Chondrocyte (in vitro differentiated cells): ENCODE data around the gene IFFO2. TPM values are rescaled to one million over a fixed set of nuclear protein-coding genes. Genes with fewer than 3 reads are reported as not detected.

Source experiments
- DNase-seq: peaks from one replicate; pipeline ENCODE4 v3.0.0; 2021; ENCODE audit warnings: mixed read lengths, low spot score
- H3K27ac Mint-ChIP-seq: one replicate; pipeline ENCODE4 v1.8.0; 2021; ENCODE audit warnings: mild to moderate bottlenecking, moderate library complexity, mixed read lengths; ENCODE audit not compliant: unreplicated experiment
- H3K27me3 Mint-ChIP-seq: 2 replicates; pipeline ENCODE4 v1.8.0; 2021; ENCODE audit warnings: low read depth, mixed read lengths
- H3K36me3 Mint-ChIP-seq: 2 replicates; pipeline ENCODE4 v1.8.0; 2021; ENCODE audit warnings: low read depth, mixed read lengths
- H3K4me1 Mint-ChIP-seq: 2 replicates; pipeline ENCODE4 v1.8.0; 2021; ENCODE audit warnings: low read depth, mild to moderate bottlenecking, mixed read lengths
- H3K4me3 Mint-ChIP-seq: one replicate; pipeline ENCODE4 v1.8.0; 2021; ENCODE audit warnings: mild to moderate bottlenecking, moderate library complexity, mixed read lengths; ENCODE audit not compliant: unreplicated experiment
- H3K9me3 Mint-ChIP-seq: 2 replicates; pipeline ENCODE4 v1.8.0; 2021; ENCODE audit warnings: low read depth, mixed read lengths
- microRNA-seq: library from miRNA; unstranded; fragments of <30 nt; microRNA quantifications from one replicate; pipeline ENCODE4 v1.2.0, GENCODE V29; 2020; ENCODE audit warnings: borderline number of aligned reads
- total RNA-seq: library from RNA; stranded (reverse); gene quantifications from 3 replicates; pipeline ENCODE4 v1.2.1, GENCODE V29; 2021
- TF ChIP-seq, protein P1 (sequence below): fragments of 200-600 bp; sonication (generic); IDR thresholded peaks from 2 replicates; pipeline ENCODE4 v1.5.0; 2021; ENCODE audit warnings: antibody characterized with exemption, mild to moderate bottlenecking, moderate library complexity

IFFO2 gene
- total RNA-seq, 1 donor from 2014 or later, result 18.9 TPM

DNA sequence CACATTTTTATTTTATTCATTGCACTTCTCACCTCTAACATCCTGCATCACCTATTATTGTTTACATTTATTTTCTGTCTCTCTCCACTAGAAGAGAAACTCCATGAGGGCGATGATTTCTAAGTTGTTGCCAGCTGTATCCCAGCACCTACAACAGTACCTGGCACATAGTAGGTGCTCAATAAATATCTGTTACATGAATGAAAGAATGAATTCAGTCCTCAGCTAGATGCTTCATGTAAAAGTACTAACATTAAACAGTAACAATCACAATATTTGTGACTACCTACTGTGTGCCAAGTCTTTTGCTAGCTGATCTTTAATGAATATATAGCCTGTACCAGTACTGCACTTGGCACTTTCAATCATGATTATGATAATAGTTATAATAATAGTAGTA, 100.0 kb downstream of the IFFO2 start:
- peaks cover 17% of the 10 kb centered on the region for H3K27me3 Mint-ChIP-seq
- H3K4me1 Mint-ChIP-seq, result no peaks in the 10 kb centered on the region
- TF ChIP-seq, protein P1, sequence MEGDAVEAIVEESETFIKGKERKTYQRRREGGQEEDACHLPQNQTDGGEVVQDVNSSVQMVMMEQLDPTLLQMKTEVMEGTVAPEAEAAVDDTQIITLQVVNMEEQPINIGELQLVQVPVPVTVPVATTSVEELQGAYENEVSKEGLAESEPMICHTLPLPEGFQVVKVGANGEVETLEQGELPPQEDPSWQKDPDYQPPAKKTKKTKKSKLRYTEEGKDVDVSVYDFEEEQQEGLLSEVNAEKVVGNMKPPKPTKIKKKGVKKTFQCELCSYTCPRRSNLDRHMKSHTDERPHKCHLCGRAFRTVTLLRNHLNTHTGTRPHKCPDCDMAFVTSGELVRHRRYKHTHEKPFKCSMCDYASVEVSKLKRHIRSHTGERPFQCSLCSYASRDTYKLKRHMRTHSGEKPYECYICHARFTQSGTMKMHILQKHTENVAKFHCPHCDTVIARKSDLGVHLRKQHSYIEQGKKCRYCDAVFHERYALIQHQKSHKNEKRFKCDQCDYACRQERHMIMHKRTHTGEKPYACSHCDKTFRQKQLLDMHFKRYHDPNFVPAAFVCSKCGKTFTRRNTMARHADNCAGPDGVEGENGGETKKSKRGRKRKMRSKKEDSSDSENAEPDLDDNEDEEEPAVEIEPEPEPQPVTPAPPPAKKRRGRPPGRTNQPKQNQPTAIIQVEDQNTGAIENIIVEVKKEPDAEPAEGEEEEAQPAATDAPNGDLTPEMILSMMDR, result no peak
- no peak overlapping the region for H3K4me3 Mint-ChIP-seq
- H3K9me3 Mint-ChIP-seq, result no peaks in the 10 kb centered on the region
- no peak for DNase-seq
- no peak overlapping the region for H3K27ac Mint-ChIP-seq
- no peaks in the 10 kb centered on the region for H3K36me3 Mint-ChIP-seq

DNA sequence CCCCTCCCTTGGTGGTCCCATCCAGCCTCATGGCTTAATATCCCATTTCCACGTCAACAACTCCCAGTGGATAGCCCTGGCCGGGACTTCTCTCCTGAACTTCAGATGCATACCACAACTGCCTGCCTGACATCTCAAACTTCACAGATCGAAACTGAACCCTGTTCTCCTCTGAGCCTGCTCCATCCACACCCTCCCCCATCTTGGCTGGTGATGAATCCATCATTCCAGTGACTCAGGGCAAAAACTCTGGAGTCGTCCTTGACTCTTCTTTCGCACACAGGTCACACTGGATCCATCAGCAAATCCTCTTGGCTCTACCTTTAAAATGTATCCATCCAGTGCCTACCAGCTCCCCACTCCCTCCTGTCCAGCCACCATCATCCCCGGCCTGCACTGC, 100.9 kb downstream of the IFFO2 start:
- no peak overlapping the region for H3K27ac Mint-ChIP-seq
- no peak for DNase-seq
- TF ChIP-seq, protein P1, result no peak
- H3K9me3 Mint-ChIP-seq, result no peaks in the 10 kb centered on the region
- peaks cover 14% of the 10 kb centered on the region for H3K27me3 Mint-ChIP-seq
- no peaks in the 10 kb centered on the region for H3K36me3 Mint-ChIP-seq
- H3K4me1 Mint-ChIP-seq, result no peaks in the 10 kb centered on the region
- H3K4me3 Mint-ChIP-seq, result no peak overlapping the region

DNA sequence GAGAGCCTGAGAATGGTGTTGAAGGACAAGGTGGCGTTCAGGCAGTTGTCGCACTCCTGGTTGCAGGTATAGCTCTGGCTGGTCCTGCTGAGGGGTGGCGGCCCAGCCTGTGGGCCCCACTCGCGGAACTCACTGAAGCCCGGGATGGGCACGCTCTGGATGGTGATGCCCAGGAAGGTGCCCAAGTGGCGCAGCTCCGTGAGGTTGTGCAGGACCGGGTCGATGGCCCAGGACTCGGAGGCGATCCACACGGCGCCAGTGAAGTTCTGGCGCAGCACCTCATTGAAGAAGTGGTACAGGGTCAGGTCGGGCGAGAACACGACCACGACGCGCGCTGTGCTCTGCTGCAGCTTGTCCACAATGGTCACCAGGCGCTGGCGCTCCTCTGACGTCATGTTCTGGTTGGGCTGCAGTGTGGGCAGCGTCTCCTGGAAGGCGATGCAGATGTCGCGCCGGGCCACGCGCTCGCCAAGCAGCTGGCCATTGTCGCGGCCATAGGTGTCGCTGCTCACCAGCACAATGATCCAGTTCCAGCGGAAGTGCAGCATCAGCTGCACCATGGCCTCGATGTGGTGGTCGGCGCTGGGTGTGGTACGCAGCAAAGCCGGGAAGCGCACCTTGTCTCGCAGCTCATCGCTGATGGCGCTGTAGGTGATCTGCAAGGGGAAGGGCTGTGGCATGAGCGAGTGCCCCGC, 102.0 kb downstream of the IFFO2 start:
- no peaks in the 10 kb centered on the region for H3K4me1 Mint-ChIP-seq
- TF ChIP-seq, protein P1, result no peak
- no peaks in the 10 kb centered on the region for H3K9me3 Mint-ChIP-seq
- no peak for DNase-seq
- H3K27ac Mint-ChIP-seq, result no peak overlapping the region
- H3K36me3 Mint-ChIP-seq, result no peaks in the 10 kb centered on the region
- peaks cover 14% of the 10 kb centered on the region for H3K27me3 Mint-ChIP-seq
- no peak overlapping the region for H3K4me3 Mint-ChIP-seq

Small RNA genes lying within 50 kb of the gene (microRNA-seq; reads per million reads assigned to microRNA genes)
- gene MIR1290 (not detected), gene MIR4695 (not detected)

Other genes with a start within 250 kb of the IFFO2 start
- gene TAS1R2, start 97.0 kb downstream of the IFFO2 start, total RNA-seq, result not detected in 3 replicates
- 9.3 to 15.0 TPM (median 14.2 TPM) in 3 replicates for gene ALDH4A1, start 54.1 kb downstream of the IFFO2 start, total RNA-seq